Tibial nerve (tissue), 3 donors: ENCODE measurements around the gene TUB.

Experiments used
- POLR2A ChIP-seq, 2 donors: fragments of 450-650 bp; IDR thresholded peaks; one replicate each; pipeline ENCODE4 v1.6.1; 2017; ENCODE audit warnings: antibody characterized with exemption in 2 of 2, mild to moderate bottlenecking in 2 of 2, moderate library complexity in 2 of 2
- TF ChIP-seq, protein P1 (sequence below), 5 experiments: fragments of 200-600 bp in 3 of 5; fragments of 450-650 bp in 2 of 5; sonication (generic) in 3 of 5; IDR thresholded peaks; one replicate each; pipeline ENCODE4 v1.5.1; 2016 to 2019; ENCODE audit warnings: antibody characterized with exemption in 5 of 5, mild to moderate bottlenecking in 3 of 5, moderate library complexity in 2 of 5

GRCh38 chr11:8038811-8039529 lies 42.0 kb upstream of the TUB start:
- TF ChIP-seq, protein P1, sequence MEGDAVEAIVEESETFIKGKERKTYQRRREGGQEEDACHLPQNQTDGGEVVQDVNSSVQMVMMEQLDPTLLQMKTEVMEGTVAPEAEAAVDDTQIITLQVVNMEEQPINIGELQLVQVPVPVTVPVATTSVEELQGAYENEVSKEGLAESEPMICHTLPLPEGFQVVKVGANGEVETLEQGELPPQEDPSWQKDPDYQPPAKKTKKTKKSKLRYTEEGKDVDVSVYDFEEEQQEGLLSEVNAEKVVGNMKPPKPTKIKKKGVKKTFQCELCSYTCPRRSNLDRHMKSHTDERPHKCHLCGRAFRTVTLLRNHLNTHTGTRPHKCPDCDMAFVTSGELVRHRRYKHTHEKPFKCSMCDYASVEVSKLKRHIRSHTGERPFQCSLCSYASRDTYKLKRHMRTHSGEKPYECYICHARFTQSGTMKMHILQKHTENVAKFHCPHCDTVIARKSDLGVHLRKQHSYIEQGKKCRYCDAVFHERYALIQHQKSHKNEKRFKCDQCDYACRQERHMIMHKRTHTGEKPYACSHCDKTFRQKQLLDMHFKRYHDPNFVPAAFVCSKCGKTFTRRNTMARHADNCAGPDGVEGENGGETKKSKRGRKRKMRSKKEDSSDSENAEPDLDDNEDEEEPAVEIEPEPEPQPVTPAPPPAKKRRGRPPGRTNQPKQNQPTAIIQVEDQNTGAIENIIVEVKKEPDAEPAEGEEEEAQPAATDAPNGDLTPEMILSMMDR (IDR thresholded peaks at IDR 0.05) = no peak
- no peak for TF ChIP-seq POLR2A (IDR thresholded peaks at IDR 0.05)
